Adrenal gland (tissue), 5 donors: Measurements from ENCODE around the gene CD44.

Experiments used
- CTCF ChIP-seq, 6 experiments: fragments of 450-650 bp in 4 of 6; fragments of 200-600 bp in 2 of 6; sonication (generic) in 1 of 6; IDR thresholded peaks; 1 replicate in 5 of 6; 2 replicates in 1 of 6; pipeline versions ENCODE4 v1.5.1 to v1.8.0; 2016 to 2021; ENCODE audit warnings: antibody characterized with exemption in 6 of 6, mild to moderate bottlenecking in 2 of 6, moderate library complexity in 1 of 6
- POLR2A ChIP-seq, 2 donors: fragments of 450-650 bp; IDR thresholded peaks; one replicate each; pipeline ENCODE4 v1.6.1; 2017; ENCODE audit warnings: antibody characterized with exemption in 2 of 2, mild to moderate bottlenecking in 2 of 2, moderate library complexity in 1 of 2
- donor health status: DM: no; HTN: no; CAD: no.

- TF ChIP-seq POLR2A (IDR thresholded peaks at IDR 0.05), result no peak
- TF ChIP-seq CTCF (IDR thresholded peaks at IDR 0.05), result no peak
Measured at GRCh38 chr11:35148163-35148837, 9.3 kb downstream of the CD44 start.
